Measurements from ENCODE around the gene CSNK2A2.

CSNK2A2 gene

DNA sequence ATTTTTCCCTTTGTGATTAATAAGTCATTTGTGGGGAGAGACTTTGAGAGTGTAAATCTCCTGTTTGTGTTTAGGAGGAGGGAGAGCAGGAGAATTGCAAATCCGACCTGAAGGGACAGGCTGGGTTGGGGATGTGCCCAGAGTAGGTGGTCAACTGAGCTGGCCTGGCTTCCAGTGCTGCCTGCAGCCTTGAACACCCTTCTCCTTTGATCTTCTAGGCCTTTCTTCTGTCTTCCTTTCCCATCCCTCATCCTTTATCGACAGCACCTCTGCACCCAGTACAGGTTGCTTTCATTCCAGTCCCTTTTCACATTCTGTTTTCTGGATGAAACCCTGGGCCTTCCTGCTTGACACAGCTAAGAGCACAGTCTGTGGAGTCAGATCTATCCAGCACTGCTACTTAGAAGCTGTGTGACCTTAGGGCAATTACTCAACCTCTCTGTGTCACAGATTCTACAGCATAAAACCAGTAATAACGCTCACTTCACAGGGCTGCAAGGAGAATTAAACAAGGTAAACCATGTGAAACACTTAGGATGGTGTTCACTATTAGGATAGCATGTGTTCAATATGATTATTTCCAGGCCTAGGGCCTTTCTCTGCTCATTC lies 1.0 kb upstream of the CSNK2A2 start:
- DNase-seq = no peak

DNA sequence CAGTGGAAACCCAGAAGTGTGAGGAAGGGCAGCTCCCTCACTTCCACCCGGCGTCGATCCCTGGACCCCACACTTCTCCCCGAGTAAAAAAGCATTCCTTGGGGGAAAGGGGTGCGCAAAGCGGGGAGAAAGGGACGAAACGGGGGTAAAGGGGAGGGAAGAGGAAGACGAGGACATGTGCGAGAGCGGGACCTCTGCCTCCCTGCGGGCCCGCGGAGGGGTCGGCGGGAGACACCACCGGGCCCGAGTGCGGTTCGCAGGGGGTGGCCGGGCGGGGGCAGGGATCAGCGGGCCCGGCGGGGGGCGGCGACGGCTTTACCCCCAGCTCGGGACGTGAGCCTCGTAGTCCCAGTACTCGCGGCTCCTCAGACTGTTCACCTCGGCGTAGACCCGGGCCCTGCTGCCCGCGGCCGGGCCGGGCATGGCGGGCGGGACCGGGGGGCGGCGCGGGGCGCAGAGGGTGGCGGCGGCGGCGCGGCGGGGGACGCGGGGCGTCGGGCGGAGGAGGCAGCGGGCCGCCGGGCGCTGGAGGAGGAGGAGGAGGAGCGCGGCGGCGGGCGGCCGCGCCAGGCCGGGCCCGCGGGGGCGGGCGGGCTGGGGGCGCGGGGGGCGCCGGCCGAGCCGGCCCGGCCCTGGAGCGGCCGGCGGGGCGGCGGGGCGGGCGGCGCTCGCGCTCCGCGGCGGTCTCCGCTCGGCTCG lies 443 bp downstream of the CSNK2A2 start:
- no peak for DNase-seq

DNA sequence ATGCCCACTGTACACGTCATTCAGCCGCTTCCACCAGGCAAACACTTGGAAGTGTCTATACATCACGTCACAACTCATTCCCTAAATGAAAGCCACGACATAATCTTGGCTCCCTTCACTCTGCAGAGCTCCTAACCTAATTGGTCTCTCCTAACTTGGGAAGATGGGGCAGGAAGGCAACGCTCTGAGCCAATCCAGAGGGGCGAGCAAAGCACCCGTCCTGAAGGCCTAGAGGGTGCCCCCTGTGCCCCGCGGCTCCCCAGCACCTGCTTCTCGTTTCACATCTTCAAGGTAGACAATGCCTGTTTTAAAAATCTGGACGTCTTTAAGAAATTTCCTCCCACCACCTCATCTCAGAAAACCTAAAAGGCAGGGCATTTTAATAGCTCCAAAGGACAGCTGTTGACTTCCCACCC lies 1.0 kb downstream of the CSNK2A2 start:
- DNase-seq = no peak

DNA sequence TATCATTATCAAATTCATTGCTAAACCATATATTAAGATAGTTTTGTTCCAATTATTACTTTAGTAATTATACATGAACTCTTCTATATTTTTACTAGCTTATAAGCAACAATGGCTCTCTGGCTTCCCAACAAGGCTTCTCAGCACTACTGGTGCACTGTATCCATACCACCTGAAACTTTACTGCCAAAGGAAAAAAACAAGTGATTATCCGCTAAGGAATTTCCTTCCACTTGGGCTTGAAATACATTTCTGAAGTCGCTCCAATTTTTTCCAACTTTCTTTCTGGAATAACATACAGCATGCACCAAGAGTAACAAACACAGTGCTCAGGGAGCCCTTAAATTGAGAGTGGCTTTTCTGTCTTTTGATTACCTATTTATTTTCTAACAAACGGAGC lies 2.1 kb downstream of the CSNK2A2 start:
- no peak for DNase-seq

DNA sequence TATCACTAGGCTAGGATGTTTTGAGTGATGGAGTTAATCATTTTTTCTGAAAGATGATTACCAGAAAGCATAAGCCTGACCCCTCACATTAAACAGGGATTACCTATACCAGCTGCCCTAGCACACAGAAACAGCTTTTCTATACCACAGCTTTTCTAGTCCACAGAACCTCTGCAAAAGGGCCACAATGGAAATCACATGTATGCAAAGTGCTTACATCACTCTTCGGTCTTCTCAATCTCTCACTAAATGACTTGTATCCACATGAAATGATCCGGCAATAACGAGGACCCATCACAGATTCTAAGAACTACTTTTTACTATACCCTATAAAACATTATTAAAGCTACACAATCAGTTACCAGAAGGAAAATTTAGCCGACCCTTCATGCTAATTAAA lies 2.6 kb downstream of the CSNK2A2 start:
- no peak for DNase-seq

DNA sequence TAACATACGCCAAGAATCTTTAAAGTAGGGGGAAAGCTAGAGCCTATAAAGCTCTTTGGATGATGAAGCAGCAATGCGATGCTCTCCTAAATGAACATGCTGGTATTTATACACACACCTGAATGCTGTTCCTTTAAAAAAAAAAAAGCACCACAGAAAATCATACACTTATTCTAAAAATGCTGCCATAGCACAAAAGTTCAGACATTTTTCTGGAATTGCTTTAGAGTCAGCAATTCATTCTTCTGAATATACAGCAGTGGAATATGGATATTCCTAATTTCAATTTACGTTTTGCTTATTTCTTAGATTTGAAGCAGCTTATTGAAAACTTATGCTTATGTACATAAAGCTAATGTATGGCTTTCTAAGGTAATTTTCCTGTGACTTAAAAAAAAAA lies 3.1 kb downstream of the CSNK2A2 start:
- DNase-seq = no peak

DNA sequence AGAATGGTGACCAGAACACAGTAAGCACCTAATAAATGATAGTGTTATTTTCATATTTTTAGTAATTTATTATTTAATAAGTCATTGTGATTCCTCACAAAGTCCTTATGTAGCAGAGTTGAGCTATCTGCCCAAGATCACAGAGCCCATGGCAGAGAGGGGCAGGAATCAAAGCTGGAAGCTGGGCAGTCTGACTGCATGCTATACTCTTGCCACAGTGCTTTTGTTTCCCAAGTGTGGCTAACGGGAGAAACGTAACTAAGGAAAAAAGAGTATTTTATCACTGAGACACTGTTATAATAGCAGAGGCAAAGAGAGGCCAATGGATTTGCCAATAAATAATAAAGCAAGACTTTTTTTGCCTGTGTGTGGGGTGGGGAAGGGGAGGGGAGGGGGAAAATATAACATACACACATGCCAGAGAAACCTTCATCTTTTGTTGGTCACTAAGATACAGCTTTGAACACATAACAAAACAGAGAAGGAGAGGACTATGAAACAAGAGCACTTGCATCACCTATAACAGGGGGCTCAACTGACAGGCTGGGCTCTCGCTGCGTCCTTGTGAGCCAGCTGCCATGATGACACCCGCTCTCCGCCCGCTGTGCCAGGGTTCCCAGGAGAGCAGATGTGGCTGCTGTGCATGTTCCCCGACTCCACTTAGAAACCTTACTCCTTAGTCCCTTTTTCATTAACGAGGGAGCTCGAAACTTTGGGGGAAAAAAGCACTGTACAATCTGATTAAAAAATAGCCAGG lies 10.1 kb downstream of the CSNK2A2 start:
- no peak for DNase-seq

DNA sequence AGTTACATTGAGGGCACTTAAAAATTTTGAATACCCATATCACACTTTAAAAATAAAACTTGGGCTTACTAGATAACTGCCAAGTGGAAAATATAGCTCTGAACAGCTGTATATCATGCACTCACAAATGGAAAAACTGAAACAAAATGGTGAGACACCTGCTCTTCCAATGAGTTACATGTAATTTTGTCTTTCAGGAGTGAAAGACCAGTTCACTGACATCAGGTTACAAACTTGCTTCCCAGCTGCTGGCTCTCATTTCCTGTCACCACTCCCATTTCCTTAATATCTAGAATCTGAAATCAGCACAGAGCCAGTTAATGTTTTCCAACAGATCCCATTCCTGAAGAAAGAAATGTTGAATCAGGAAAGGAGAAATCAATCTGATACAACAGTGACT lies 10.8 kb downstream of the CSNK2A2 start:
- no peak for DNase-seq

DNA sequence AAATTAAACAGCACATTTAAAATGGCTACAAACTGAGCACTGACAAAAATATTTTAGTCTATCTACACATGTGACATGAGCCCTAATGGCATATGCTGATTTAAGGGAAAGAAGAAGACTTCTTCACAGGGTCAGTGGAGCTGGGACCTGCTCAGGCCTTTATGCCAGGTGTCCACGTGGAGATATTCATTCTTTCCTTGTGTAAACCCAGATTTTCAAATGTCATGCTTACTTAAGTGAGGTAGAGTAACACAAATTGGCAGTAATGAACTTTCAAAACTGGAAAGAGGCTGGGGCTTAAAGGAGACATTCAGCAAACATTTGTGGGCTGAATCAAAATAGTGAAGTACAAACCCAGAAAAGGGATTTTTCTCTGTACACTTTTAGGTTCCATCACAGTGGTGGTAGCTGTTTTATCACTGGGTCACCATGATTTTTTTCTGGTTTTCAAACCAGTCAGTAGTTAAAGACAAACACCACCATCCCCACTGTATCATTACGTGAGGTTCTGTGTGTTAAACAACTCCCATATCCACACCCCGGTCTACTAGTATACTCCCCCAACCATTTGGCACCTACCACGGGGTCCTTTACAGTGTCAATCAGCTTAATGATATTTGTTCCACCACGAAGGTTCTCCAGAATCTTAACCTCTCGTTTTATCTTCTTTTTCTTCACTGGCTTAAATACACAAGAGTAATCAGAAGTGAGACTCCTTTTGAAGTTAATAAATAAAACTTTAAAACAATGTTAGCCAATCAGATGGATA lies 11.5 kb downstream of the CSNK2A2 start:
- DNase-seq = no peak

DNA sequence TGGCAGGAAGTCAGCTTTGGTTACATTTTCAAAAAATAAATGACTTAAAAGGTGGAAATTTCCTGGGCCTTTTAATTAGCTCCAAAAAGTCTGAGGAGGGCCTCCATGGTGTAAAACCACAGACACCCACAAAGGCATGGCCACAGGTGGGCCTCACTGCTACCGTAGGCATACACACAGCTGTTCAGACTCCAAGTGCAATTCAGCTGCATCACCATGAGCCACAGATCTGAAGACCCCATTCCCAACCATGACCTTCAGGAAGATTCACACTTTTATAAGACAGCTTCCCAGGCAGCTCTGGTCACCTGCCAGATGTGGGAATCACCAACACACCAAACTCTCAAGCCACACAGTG lies 20.6 kb downstream of the CSNK2A2 start:
- no peak for DNase-seq

DNA sequence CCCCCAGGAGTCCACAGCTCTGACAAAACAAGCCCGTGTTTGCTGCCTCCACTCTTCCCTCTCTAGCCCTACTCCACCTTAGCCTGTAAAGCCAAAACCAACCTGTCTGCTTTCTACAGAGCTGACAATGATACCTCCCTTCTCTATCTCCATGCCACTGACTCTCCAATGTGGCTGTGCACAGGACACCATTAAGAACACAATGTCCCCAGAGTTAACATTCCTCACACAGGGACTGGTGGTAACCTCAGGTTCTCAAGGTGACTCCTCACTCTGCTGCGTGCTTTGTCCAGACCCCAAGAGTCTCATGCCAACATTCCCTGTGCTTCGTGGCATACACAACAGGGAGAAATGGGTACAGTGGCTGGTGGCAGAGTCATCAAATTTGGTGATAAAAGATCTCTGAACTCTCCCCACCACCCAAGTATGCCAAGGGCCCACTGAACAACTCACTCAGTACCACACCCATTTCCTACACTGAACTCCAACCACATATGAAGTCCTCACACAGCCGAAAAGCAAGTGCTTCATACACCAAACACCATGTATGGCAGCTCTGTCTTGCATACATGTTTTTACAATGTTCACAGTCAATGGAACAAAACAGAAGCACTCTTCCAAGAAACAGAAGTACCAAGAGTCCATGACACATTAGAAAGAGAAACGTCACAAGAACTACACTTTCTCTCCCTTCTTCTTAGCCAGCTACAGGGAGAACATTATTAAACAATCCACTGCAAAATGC lies 21.1 kb downstream of the CSNK2A2 start:
- DNase-seq = no peak

DNA sequence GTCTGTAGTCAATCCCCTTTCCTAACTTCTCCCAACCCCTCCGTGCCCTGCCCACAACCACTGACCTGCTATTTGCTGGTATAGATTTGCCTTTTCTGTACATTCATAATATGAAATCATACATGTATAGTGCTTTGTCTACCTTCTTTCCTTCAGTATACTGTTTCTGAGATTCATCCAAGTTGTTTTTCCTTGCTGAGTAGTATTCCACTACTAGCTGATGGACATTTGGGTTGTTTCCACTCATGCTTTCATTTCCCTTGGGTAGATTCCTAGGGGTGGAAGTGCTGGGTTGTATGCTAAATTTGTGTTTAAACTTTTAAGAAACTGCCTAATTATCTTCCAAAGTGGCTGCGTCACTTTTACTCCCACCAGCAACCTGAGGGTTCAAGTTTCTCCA lies 27.7 kb downstream of the CSNK2A2 start:
- no peak for DNase-seq

DNA sequence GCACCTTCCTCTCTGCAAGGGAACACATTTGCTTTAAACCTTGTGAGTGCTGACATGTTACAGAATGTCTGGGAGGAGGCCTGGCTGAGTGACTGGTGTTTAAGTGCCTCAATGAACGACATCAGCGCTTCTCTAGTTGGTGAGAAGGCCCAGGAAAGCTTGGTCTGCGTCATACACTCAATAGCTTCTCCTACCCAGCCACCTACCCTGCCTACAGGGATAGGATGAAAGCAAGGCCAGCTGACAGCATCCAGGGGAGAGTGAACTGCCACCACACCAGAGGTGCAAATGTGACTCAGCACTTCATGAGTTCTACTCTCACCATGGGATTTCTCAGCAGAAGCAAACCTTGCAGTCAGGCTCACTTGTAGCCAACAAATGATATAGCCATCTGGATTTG lies 37.1 kb downstream of the CSNK2A2 start:
- no peak for DNase-seq

DNA sequence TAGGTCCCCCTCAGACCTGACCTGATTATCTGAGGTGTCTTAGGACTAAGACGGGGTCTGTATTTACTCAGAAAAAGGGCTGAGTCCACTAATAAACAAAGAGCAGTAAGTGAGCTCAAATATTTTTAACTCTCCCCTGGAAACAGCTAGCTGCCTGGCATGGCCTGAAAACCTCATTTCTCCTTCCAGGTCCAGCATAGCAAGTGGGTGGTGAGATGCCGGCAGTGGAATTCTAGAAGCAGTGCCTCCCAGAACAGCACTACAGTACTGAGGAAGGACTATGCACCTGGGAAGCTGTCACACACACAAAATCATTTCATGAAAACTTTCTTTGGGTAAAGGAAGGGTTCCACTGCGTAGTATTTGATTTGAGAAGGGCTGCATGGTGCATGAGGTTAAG lies 39.2 kb downstream of the CSNK2A2 start:
- DNase-seq = no peak

DNA sequence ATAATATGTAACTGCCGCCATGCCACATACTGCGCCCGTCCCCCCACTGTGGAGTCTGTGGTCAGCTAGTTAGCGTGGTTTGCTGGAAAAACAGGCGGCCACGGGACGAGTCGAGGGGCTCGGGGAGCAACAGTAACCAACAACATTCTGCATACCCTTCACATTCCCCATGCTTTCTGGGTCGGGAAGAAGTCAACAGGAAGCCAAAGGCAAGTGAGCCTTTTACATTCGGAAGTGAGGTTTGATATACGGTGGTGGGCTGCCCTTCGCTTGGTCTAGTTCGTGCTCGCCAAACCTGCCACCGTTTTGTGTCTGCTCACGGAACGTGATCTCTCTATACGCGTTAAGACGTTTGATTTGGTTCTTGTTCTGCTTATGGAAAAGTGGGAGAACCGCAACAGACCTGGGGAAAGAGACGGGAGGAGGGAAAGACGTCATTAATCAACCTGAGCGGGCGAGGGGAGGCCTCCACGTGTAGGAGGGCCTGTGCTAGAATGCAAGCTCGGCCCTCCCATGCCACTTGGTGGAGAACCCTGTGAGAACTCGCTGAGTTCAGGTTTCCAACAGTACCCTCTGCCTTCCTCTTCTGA lies 39.9 kb downstream of the CSNK2A2 start:
- no peak for DNase-seq

DNA sequence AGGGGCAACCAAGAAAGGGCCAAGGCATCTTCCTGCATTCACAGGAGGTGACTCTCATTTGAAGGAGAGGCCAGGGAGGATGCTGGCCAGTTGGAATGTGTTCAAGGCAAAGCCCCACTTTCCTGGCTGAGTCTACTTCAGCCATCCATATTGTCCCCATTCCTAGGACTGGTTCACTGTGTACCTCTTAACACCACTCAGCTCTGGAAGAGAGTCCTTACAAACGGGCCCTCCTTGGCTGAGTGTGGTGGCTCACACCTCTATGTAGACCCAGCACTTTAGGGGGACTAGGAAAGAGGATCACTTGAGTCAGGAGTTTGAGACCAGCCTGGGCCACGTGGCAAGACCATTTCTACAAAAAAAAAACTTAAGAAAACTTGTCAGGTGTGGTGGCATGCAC lies 40.7 kb downstream of the CSNK2A2 start:
- no peak for DNase-seq

DNA sequence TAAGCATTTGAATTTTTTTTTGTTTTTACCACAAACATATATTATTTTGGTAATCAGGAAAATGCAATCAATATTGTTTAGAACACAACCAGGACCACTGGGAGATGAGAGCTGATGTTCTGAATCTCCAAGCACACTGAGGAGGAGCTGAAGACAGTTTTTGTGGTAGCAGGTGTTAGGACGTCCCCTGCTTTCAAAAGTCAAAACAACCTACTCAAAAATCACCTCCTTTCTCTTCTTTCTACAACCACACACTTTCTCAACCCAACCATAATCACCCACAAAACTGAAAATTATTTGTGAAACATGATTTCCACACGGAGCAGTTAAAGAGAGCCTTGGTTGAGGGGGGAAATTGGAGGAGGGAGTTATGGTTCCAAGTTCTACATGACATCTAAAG lies 42.1 kb downstream of the CSNK2A2 start:
- no peak for DNase-seq

DNA sequence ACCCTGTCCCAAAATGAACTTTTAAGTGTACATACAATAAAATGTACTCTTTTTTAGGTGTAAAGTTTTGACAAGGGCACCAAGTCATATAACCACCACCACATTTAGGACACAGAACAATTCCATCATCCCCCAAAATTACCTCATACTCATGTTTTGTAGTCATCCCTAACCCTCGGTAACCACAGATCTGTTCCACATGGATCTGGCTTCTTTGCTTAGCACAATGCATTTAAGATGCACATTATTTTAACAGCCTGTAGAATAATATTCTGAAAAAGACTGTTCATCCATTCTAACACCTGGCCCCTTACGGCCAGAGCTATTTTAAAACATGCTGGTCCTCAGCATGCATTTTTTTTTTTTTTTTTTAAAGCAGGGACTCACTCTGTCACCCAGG lies 43.6 kb downstream of the CSNK2A2 start:
- no peak for DNase-seq

DNA sequence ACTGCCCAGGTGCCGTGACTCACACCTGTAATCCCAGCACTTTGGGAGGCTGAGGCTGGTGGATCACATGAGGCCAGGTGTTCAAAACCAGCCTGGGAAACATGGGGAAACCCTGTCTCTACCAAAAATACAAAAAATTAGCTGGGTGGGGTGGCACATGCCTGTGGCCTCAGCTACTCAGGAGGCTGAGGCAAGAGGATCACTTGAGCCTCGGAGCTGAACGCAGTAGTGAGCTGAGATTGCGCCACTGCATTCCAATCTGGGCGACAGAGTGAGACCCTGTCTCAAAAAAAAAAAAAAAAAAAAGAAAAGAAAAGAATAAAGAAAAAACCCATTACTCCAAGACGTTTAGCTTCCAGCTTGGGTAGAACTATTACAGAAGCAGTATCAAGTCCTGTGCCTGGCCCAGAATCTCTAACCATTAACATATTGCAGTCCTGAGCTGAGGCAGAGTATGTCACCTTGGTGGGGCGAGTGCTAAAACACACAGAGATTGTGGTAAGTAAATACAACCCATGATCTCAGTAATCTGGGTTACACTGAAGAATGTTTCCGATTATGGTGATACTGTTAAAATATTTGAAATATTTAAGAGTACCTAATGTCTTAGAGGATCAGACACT lies 45.5 kb downstream of the CSNK2A2 start:
- no peak for DNase-seq

DNA sequence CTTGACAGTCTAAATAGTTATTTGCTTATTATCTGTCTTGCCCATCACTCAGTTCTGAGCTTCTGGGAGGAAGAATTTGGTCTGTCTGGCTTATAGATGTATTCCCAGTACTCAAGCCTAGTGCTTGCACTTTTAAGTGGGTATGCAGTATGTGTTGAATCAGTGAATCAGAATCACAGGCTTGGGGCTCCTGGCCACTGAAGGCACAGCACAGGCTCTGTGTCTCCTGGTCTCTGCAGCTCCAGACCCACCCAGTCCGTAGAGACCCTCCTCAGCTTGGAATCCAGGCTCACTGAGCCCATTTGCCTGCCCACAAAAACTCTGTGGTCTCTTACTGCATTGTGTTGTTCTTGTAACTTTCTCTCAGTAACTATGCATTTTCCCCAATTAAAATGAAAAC lies 49.4 kb downstream of the CSNK2A2 start:
- no peak for DNase-seq

DNA sequence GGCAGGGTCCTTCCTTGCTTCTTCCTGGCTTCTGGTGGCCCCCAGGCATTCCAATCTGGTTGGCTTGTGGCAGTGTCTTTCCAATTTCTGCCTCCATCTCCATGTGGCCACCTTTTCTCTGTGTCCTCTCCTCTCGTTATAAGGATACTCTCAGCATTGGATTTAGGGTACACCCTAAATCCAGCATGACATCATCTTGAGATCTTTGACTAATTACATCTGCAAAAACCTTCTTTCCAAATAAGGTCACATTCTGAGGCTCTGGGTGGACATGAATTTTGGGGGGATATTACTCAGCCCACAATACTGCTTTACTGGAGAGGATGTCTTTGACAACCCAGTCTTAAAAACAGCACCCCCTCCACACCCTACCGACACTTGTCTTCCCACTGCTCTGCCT lies 49.8 kb downstream of the CSNK2A2 start:
- no peak for DNase-seq

DNA sequence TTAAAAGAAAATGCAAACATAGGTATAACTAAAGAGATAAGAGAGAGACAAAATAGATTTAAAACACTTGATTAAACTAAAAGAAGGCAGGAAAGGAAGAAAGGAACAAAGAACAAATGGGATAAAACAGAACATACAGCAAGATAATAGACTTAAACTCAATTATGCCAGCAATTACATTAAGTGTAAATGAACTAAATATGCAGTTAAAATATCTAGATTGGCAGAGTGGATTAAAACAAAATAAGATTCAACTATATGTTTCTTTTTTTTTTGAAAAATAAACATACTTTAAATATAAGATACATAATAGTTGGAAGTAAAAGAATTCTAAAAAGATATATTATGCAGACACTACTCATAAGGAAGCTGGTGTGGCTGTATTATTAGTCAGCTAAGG lies 59.1 kb downstream of the CSNK2A2 start:
- DNase-seq = no peak
